NCI-H2227 (cell line): Measurements from ENCODE around the gene MCEMP1.
A peak's percentile ranks its signal among the peaks of the same experiment; 100 is the strongest.
"Not testable (repeated sequence)": the region's sequence is repeated elsewhere in the genome, so short reads cannot be mapped to it uniquely, and the experiment has no call there.

Experiments used
- DNase-seq: peaks from one replicate; lab custom pipeline; 2025; ENCODE audit not compliant: unreplicated experiment; lab: John Stamatoyannopoulos, UW

Gene MCEMP1

DNA sequence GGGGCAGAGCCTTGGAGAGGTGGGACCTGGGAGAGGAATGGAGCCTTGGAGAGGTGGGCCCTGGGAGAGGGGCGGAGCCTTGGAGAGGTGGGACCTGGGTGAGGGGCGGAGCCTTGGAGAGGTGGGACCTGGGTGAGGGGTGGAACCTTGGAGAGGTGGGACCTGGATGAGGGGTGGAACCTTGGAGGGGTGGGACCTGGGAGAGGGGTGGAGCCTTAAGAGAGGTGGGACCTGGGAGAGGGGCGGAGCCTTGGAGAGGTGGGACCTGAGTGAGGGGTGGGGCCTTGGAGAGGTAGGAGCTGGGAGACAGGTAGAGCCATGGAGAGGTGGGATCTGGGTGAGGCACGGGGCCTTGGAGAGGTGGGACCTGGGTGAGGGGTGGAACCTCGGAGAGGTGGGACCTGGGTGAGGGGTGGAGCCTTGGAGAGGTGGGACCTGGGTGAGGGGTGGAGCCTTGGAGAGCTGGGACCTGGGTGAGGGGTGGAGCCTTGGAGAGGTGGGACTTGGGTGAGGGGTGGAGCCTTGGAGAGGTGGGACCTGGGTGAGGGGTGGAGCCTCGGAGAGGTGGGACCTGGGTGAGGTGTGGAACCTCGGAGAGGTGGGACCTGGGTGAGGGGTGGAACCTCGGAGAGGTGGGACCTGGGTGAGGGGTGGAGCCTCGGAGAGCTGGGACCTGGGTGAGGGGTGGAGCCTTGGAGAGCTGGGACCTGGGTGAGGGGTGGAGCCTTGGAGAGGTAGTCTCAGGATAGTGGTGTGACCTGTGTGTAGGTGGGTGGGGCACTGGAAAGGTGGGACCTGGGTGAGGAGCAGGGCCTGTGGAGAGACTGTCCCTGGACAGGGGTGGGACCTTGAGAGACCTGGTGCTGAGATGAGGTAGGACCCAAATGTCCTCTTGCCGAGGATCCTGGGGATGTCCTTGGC lies 33.0 kb upstream of the MCEMP1 start:
- not testable (repeated sequence) for DNase-seq

DNA sequence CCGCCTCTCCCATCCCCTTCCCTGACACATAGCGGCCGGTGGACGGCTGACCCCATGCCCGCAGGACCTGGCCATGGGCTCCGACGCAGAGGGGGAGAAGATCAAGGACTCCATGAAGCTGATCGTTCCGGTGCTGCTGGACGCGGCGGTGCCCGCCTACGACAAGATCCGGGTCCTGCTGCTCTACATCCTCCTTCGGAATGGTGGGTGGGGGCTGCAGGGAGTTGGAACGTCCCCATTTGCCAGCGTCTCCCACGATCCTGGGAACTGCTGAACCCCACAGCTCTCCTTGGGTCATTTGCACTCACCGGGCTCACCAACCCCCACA lies 32.4 kb upstream of the MCEMP1 start:
- no peak for DNase-seq

DNA sequence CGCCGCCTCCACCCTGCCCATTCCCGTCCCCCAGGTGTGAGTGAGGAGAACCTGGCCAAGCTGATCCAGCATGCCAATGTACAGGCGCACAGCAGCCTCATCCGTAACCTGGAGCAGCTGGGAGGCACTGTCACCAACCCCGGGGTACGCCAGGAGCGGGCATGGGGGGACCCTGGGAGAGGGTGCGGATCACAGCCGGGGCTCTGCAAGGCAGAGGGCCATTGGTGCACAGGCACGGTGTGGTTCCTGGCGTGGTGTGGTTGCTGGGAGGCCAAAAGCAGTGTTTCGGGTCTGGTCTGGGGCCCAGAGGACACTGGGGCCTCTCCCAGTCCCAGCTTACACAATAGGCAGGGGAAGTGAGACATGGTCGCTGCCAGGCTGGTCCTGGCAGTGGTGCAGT lies 31.7 kb upstream of the MCEMP1 start:
- no peak for DNase-seq

DNA sequence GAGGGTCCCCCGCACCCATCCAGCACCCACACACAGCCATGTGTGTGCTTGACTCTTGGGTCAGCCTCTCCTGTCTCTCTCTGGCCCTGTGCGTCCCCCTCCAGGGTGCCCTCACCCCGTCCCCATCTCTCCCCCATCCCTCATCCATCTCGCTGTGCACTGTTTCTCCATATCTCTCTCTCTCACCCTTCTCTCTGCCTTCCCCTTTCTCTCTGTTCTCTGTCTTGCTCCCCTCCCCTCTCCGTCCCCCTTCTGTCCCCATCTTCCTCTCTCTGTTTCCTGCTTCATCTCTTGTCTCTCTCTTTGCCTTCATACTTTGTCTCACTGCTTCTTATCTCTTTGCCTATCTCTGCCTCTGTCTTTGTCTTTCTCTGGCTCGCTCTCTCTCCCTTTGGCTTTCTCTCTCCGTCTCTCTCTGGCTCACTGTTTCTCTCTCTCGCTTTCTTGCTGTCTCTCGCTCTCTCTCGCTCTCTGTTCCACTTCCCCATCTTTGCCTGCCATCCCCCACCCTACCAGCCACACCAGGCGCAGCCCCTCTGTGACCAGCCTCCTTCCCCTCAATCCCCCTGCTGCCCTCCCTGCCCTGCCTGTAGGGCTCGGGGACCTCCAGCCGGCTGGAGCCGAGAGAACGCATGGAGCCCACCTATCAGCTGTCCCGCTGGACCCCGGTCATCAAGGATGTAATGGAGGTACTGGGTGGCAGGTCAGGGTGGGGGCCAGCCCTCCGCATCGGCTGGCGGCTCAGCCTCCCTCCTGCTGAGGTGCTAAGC lies 31.0 kb upstream of the MCEMP1 start:
- no peak for DNase-seq

DNA sequence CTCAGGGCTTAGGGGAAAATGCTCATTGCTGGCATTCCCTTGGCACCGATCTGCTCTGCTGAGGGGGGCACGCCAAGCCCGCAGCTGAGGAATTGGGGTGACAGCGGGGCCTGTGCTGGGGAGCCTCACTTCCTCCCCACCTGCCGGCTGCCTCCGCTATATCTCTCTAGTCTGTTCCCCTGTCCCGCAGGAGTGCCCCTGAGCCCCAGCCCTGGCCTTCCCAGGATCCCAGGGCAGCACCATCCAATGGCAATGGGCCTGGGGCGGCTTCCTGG lies 30.5 kb upstream of the MCEMP1 start:
- no peak for DNase-seq

DNA sequence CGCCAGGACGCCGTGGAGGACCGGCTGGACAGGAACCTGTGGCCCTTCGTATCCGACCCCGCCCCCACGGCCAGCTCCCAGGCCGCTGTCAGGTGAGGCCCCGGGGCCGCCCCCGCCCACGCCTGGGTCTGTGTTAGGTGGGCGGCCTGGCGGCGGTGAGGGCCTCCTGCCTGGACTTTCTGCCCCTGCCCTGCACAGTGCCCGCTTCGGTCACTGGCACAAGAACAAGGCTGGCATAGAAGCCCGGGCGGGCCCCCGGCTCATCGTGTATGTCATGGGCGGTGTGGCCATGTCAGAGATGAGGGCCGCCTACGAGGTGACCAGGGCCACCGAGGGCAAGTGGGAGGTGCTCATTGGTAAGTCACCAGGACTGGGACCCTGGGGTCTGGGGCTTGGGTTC lies 29.7 kb upstream of the MCEMP1 start:
- no peak for DNase-seq

DNA sequence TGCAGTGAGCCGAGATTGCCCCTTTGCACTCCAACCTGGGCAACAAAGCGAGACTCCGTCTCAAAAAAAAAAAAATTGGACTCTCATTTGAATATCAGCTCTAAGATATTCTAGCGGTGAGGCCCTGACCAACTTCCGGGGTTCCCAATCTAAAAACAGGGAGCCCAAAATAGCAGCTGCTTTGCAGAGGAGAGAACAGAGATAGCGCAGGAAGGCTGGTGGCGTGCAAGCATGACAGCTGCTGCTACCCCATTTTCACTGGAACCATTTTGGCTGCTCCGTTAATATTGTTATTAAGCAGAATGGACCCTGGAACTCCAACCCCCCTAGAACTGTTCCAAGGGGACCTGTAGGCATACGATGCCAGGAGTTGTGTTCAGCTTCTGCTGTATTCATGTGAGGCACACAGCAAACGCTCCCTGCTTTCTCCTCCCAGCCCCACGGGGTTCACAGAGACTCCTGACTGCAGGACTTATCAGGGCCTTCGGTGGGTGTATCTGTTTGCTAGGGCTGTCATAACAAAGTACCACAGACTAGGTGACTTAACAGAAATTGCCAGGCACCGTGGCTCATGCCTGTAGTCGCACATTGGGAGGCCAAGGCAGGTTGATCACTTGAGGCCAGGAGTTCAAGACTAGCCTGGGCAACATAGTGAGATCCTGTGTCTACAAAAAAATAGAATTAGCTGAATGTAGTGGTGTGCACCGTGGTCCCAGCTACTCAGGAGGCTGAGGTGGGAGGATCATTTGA lies 28.4 kb upstream of the MCEMP1 start:
- DNase-seq = no peak

DNA sequence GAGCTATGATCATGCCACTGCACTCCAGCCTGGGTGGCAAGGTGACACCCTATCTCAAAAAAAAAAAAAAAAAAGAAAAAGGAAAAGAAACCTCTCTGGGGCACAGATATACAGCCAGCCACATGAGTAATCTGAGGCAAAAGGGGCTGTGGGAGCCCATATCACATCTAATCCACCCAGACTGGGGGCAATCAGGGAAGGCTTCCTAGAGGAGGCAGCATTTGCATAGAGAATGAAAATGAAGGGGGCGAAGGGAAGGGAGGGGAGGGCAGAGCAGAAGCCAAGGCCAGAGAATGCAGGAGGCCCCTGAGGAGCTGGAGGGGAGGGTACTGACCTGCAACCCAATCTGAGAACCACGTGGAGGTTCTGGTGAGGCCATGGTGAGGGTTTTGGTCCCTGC lies 26.7 kb upstream of the MCEMP1 start:
- DNase-seq = no peak

DNA sequence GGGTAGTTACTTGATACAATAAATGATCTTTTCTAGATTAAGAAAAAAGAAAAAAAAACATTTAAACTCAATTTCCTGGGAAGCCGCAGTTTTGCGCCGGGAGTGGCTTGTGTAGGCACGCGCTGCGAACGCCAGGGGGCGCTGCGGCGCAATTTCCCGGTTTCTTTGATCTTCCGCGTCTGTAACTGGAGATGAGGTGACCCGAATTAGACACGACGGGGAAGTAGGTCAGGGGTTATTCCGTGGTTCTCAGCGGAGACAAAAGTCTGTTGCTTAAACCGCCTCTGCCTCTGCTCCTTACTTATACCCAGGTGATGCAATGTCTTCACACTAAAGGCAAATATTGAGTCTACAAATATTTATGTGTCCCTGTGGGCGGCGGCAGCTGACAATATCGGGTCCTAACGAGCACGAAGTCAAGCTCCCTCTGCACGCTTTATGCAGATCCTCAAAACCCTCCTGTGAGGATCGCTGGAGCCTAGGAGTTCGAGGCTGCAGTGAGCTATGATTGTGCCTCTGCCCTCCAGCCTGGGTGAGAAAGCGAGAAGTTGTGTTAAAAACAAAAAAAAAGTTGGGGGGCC lies 24.7 kb upstream of the MCEMP1 start:
- DNase-seq = peak; percentile 82

DNA sequence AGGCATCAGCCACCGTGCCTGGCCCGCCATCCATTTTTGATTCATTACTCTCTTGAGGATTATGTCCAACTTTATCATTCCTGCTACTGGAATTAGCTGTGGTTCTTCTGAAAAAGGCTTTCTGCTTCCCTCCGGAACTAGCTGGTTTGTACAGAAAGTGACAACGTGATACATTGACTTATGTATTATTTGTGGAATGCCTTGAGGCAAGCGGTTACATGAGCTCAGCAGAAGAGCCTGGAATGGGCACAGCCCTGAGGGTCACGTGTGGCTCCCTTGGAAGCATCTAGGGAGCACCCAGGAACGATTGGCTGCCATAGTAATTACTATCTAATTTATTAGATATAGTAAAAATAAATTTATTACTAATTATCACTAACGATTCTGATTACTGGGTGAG lies 22.5 kb upstream of the MCEMP1 start:
- no peak for DNase-seq

DNA sequence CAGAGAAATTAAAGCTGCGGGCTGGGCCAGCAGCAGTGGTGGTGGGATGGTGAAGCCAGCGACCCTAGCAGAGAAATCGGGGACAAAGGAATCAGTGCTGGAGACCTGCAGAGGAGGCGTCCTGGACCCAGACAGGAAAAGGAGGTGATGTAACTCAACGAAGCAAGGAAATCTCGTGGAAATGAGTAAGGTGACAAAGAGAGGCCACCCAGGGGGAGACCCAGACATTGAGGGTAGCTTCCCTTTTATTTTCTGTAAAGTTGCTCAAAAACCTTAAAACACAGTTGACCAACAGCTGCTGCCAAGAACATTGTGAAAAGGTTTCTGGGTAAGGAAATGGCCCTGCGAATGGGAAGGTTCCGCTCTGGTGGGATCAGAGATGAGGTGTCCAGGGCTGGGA lies 21.3 kb upstream of the MCEMP1 start:
- no peak for DNase-seq

DNA sequence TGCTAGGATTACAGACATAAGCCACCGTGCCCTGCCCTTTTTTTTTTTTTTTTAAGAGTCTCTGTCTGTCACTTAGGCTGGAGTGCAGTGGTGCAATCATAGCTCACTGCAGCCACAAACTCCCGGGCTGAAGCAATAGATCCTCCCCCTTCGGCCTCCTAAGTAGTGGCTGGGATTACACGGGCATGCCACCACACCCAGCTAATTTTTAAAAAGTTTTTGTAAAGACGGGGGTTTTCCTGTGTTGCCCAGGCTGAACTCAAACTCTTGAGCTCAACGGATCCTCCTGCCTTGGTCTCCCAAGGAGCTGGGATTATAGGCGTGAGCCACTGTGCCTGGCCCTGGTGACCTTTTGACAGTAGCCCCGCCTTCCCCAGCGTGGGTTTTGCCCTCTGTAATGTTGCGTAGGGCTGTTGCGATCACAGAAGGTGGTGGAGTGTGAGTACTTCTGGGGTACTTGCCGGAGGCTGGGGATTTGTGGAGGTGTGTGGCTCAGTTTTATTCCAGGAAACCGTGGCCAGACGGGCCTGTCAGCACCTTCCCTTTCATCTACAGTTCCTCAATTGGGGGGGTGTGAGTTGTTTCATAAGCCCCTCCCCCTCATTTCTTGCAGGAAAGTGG lies 19.6 kb upstream of the MCEMP1 start:
- DNase-seq = no peak

DNA sequence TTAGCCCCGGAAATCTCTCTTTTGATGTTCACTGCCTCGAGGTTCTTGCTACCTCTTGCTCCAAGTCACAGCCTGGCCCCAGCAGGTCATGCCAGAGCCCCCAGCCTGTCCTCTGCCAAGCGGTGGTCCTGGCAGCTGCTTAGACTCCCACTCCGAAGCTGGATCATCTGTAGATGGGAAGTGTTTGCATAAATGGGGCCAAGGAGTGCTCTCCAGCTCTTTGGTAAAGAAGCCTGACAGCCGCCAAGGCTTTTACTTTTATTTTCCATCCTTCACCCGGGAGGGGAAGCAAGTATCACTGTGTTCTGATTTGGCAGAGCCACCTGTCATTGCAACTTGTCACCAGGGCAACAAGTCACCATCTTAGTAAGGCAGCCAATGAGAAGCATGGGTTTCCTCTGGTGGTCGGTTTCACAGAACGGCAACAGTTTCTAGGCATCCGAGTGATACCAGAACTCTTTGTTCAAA lies 18.6 kb upstream of the MCEMP1 start:
- DNase-seq = peak; percentile 57

DNA sequence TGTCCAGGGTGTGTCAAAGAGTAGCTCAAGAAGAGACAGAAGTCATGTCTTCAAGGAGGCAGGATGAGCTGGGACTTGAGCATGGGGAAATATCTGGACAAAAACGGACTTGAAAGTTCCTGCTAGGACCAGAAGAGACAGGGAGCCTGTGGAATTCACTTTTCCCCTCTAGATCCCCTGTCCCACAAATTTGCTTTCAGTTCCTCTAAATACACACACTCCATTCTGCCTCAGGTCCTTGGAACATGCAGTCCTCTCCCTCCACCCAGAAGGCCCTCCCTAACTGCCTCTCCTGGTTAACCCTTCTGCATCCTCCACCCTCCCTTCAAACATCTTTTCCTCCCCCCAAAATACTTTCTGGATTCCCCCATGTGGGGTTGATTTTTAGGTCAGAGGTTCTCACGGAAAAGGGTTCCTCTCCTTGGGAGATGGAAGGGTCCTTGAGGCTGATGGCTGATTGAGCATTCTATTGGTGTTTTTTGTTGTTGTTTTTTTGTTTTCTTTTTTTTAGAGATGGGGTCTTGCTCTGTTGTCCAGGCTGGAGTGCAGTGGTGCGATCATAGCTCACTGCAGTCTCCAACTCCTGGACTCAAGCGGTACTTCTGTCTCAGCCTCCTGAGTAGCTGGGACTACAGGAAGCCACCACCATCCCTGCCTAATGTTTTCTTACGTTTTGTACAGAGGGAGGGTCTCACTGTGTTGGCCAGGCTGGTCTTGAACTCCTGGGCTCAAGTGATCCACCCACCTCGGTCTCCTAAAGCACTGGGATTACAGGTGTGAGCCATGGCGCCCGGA lies 14.9 kb upstream of the MCEMP1 start:
- no peak for DNase-seq

DNA sequence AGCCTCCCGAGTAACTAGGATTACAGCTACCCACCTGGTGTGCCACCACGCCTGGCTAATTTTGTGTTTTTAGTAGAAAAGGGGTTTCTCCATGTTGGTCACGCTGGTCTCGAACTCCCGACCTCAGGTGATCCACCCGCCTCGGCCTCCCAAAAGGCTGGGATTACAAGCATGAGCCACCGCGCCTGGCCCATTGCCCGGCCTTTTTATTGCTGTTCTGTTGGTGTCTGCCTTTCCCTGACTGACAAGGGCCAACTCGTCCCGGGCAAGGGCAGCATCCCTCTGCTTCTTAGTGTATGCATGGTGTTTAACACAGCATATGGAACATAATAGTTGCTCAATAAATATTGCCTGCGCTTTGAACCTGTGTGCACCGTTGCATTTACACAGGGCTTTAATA lies 14.2 kb upstream of the MCEMP1 start:
- no peak for DNase-seq

DNA sequence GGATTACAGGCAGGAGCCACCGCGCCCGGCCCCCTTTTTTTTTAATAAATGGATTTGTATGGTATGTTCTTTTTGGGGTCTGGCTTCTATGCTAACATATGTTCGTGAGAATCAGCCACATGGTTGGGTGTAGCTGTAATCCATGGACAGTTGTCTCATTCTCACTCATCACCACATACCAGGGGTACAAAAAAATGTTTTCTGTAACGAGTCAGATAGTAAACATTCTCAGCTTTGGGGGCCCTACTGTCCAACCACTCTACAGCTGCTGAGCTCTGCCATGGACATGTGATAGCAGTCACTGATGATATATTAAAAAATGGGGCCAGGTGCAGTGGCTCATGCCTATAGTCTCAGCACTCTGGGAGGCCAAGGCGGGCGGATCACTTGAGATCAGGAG lies 13.2 kb upstream of the MCEMP1 start:
- no peak for DNase-seq

DNA sequence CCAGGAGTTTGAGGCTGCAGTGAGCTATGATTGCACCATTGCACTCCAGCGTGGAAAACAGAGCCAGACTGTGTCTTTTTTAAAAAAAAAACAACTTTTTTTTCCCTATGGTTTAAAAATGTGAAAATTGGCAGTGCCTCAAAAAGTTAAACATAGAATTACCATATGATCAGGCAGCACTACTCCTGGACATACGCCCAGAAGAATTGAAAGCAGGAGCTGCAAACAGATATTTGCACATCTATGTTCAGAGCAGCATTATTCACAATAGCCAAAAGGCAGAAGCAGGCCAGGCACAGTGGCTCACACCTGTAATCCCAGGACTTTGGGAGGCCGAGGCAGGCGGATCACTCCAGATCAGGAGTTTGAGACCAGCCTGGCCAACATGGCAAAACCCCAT lies 11.8 kb upstream of the MCEMP1 start:
- no peak for DNase-seq

DNA sequence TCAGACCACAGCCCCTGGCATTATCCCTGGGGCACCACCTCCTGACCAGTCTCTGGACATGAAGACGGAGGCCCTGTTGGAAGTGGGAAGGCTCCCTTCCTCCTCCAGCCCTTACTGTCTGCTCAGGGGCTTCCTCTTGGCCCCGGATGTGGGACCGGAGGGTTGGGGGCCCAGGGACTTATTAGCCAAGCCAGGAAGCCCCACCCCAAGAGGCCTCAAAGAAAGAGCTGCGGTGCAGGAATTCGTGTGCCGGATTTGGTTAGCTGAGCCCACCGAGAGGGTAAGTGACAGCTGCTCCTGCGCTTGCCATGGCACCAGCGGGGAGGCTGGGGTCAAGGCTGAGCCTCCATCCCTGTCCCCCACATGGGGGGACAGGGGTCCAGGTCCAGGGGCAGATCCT lies 8.0 kb upstream of the MCEMP1 start, which contains the start of gene RETN:
Gene RETN, plus strand, starts transcription at position 208 of the 400 bp plus-strand sequence. CDS start 278 bp downstream, outside the sequence.
- no peak for DNase-seq

DNA sequence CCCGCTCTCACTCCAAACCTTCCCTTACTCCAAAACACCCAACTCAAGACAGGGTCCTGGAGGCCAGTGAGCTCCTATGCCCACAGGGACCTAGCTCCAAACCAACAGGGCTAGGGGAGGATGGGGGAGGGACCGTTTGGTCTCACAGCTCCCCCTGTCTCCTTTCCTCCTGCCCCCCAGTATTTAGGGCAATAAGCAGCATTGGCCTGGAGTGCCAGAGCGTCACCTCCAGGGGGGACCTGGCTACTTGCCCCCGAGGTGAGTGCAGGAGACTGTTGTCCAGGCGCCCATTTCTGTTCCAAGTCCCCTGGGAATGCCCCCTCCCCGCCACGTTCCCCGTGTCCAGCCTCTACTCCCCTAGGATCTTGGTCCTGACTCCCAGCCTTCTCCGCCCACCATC lies 7.2 kb upstream of the MCEMP1 start:
- no peak for DNase-seq

DNA sequence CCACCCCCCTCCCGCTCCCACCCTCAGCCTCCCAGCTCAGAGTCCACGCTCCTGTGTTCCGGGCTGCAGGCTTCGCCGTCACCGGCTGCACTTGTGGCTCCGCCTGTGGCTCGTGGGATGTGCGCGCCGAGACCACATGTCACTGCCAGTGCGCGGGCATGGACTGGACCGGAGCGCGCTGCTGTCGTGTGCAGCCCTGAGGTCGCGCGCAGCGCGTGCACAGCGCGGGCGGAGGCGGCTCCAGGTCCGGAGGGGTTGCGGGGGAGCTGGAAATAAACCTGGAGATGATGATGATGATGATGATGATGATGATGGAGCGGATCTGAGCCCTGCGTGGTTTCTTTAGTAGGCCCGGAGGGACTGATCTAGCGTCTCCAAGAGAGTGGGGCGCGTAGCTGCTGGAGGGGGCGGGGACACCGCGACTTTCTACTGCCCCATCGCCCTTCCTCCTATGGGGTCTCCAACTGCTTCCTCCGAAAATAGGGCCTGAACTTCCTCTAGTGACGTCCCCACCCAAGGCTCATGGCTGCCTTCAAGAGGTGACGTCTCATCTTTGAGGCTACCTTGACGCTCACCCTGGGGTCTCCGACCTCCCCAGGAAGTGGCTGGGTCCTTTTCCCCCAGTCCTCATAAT lies 6.6 kb upstream of the MCEMP1 start:
- peak; percentile 78 for DNase-seq
